ENCODE data around the gene PSORS1C1. TPM values are rescaled to one million over a fixed set of nuclear protein-coding genes. Genes with fewer than 3 reads are reported as not detected.

Gene PSORS1C1
- total RNA-seq, 1 donor from 2014 or later = 8.2 TPM

- intact Hi-C loops (cut with DNase I) = loop anchor here (10.0 kb wide), 1 partner anchor 160 kb away; the partner anchor contains the start of gene VARS2
- H3K27ac ChIP-seq = no peak overlapping the region
- no peak for DNase-seq
- peaks cover 10% of the 10 kb centered on the region for H3K4me1 ChIP-seq
- no peak for TF ChIP-seq CTCF (IDR thresholded peaks at IDR 0.05)
- H3K36me3 ChIP-seq = no peaks in the 10 kb centered on the region
- no peak for ATAC-seq
- H3K4me3 ChIP-seq = no peak overlapping the region
- no peaks in the 10 kb centered on the region for H3K27me3 ChIP-seq
- no peaks in the 10 kb centered on the region for H3K9me3 ChIP-seq
Observed at GRCh38 chr6:31074401-31074800, 40.2 kb upstream of the PSORS1C1 start.

- no peak overlapping the region for H3K4me3 ChIP-seq
- H3K9me3 ChIP-seq = no peaks in the 10 kb centered on the region
- TF ChIP-seq CTCF (IDR thresholded peaks at IDR 0.05) = no peak
- peaks cover 13% of the 10 kb centered on the region for H3K4me1 ChIP-seq
- no peak overlapping the region for H3K27ac ChIP-seq
- no peak for ATAC-seq
- intact Hi-C loops (cut with DNase I) = loop anchor here (10.0 kb wide), 1 partner anchor 161 kb away; the partner anchor contains the start of gene VARS2
- no peaks in the 10 kb centered on the region for H3K36me3 ChIP-seq
- DNase-seq = no peak
- H3K27me3 ChIP-seq = no peaks in the 10 kb centered on the region
Observed at GRCh38 chr6:31075528-31075927, 39.1 kb upstream of the PSORS1C1 start.

GRCh38 chr6:31076611-31077010 is 38.0 kb upstream of the PSORS1C1 start:
- Histone ChIP-seq H3K4me3 (no peak overlapping the region), H3K9me3 (no peaks in the 10 kb centered on the region), H3K4me1 (peaks cover 13% of the 10 kb centered on the region), H3K27me3 (no peaks in the 10 kb centered on the region), H3K36me3 (no peaks in the 10 kb centered on the region), H3K27ac (no peak overlapping the region)
- intact Hi-C loops (cut with DNase I) = loop anchor here (10.0 kb wide), 1 partner anchor 162 kb away; the partner anchor contains the start of gene VARS2
- ATAC-seq = no peak
- no peak for TF ChIP-seq CTCF (IDR thresholded peaks at IDR 0.05)
- no peak for DNase-seq

- ATAC-seq = peak; percentile 89
- peak overlapping the region; percentile 3 for H3K4me3 ChIP-seq
Observed at GRCh38 chr6:31079656-31080261, 34.8 kb upstream of the PSORS1C1 start.

GRCh38 chr6:31081872-31082271 is 32.7 kb upstream of the PSORS1C1 start:
- DNase-seq (no peak), ATAC-seq (no peak)
- no peak overlapping the region for H3K27ac ChIP-seq

More at GRCh38 chr6:31079656-31080261, 34.8 kb upstream of the PSORS1C1 start:
- TF ChIP-seq CTCF (IDR thresholded peaks at IDR 0.05) = peak; percentile 85
- Histone ChIP-seq H3K4me1 (peaks cover 5% of the 10 kb centered on the region), H3K27ac (no peak overlapping the region), H3K36me3 (no peaks in the 10 kb centered on the region), H3K9me3 (no peaks in the 10 kb centered on the region), H3K27me3 (no peaks in the 10 kb centered on the region)
- intact Hi-C loops (cut with DNase I) = loop anchor here (10.0 kb wide), 1 partner anchor 165 kb away; the partner anchor contains the start of gene VARS2
- peak; percentile 66 for DNase-seq

More at GRCh38 chr6:31081872-31082271, 32.7 kb upstream of the PSORS1C1 start:
- no peak for TF ChIP-seq CTCF (IDR thresholded peaks at IDR 0.05)
- H3K9me3 ChIP-seq = no peaks in the 10 kb centered on the region
- H3K4me1 ChIP-seq = peaks cover 7% of the 10 kb centered on the region
- peaks cover 9% of the 10 kb centered on the region for H3K27me3 ChIP-seq
- no peak overlapping the region for H3K4me3 ChIP-seq
- no peaks in the 10 kb centered on the region for H3K36me3 ChIP-seq
- intact Hi-C loops (cut with DNase I) = no loop called here

Measured in upper lobe of right lung (tissue), 1 donor.